HG02610 (cell line): Measurements from ENCODE around the gene MIB1.

ENCODE experiments used
- ATAC-seq: cut with Tn5 transposase; IDR thresholded peaks from one replicate; pipeline ENCODE4 v1.9.1; 2021; ENCODE audit warnings: mild to moderate bottlenecking, moderate library complexity; ENCODE audit not compliant: unreplicated experiment

The MIB1 gene

DNA sequence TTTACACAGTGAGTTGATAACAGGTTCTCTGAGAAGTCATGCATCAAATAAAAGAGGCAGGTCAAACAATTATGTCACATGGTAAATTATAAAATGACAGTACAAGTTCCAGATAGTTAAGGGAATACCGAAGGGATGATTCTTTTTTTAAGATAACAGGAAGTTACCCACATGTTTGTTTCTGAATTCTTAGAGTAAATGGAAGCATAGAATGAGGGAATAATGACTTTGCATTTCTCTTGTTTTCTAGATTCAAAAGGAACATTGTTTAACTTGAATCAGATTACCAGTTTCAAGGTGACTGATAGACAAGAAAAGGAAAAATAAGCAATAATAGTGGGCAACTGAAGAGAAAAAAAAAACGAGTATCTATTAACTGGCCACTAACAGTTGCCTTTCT, 124.5 kb downstream of the MIB1 start:
- no peak for ATAC-seq

DNA sequence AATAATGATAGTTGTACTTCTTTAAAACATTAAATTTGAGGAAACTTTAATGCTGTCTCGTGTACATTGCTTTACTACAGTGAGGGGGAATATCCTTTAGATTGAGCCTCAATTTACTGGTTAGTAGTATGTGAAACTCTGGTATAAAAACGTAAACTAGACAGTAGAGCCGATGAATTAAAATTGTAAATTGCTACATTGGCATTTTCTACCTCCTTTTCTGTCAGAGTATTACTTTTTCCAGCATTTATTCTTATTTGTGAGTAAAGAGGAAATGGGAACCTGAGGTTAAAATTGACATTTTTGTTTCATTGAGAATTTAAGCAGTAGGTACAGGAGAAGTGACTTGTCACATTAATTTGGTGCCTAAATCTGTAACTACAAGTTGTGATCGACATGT, 128.2 kb downstream of the MIB1 start:
- ATAC-seq = no peak

DNA sequence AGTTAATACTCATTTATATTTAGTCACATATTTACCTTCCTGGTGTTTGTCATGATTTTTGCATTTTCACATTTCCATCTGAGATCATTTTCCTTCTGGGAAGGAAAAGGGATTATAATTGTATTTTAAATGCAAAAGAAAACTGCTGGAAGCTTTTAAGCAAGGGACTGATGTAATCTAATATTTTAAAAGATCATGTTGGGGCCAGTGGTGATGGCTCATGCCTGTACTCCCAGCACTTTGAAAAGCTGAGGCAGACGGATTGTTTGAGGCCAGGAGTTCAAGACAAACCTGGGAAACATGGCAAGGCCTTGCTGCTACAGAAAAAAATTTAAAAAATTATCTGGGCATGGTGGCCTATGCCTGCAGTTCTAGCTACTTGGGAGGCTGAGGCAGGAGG, 149.0 kb downstream of the MIB1 start:
- ATAC-seq = no peak

DNA sequence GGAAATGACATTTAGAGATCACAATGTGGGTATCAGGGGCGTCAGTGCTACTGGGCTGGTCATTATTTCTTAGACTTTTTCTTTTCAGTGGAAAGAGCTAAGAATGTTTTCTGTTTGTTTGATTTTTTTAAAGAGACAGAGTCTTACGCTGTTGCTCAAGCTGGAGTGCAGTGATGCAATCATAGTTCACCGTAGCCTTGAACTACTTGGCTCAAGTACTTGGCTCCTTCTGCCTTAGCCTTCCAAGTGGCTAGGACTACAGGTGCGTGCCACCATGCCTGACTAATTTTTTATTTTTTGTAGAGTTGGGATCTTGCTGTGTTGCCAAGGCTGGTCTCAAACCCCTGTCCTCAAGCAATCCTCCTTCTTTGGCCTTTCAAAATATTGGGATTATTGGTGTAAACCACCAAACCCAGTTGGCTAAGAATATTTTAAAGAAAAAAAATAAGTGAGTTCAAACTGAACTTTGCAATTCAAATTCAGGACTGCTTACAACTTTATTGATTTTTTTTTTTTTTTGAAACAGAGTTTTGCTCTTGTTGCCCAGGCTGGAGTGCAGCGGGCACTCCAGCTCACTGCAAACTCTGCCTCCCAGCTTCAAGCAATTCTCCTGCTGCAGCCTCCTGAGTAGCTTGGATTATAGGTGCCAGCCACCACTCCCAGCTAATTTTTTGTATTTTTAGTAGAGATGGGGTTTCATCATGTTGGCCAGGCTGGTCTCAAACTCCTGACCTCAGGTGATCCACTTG, 154.2 kb downstream of the MIB1 start:
- ATAC-seq = no peak

DNA sequence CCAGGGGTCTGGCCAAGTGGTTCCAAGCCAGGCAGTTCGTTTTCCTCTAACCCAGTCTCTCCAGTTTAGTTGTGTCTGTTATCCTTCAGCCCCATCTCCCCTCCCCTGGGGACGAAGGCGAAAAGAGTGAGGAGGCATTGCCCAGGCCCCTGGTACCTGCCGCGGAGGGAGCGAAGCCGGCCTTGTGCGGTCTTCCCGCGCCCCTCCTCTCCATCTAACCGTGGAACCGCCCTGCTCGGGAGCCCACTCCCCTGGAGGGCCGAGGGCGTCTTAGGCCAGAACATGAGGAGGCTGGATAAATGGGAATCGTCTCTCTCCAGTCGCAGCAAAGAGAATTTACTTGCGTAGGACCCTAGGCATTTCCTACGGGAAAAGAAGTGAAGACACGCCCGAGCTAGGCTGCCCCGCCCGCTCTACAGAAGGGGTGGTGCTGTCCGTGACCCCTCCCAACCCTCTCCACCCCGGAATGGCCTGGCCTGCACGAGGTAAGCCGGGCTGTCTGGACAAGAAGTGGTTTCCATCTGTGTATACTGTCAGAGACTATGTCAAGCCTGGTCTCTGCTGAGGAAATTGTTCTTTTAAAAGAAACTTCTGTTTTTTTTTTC, 156.2 kb downstream of the MIB1 start:
- ATAC-seq = no peak

DNA sequence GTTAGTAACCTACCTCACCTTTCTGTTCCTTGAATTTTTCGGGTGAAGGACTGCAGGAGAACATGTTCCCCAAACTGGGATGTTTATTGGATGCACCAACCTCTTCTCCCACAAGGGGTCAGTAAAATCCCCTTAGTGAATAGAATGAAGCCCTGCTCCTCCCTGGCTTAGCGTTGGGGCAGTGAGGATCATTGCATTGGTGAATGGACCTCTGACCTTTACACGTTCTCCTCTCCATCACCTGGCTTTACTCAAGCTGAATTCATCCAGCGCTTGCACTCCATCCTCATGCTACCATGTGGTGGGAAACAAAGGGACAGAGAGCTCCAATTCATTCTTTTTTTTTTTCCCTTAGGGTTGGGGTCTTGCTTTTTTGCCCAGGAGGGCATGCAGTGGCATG, 157.2 kb downstream of the MIB1 start:
- peak; percentile 71 for ATAC-seq

DNA sequence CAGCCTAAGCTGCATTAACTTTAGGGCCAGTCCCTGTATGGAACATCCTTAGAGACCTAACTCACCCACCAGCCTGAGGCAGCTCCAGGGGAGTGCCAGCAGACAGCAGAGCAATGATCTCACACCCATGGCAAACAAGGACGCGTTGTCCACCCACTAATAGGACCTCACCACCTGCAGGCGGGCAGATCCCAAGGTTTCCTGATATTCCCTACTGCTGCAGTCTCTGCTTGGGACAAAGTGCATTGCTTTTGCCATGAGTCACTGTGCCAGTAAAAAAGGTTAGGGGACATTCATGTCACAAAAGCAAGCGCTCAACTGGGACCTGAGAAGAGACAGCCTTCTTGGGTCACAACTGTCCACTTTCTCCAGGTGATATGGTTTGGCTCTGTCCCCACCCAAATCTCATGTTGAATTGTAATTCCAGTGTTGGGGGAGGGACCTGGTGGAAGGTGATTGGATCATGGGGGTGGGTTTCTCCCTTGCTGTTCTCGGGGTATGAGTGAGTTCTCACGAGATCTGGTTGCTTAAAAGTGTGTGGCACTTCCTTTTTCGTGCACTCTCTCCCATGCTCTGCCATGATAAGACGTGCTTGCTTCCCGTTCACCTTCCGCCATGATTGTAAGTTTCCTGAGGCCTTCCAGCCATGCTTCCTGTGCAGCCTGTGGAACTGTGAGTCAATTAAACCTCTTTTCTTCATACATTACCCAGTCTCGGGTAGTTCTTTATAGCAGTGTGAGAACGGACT, 160.2 kb downstream of the MIB1 start:
- no peak for ATAC-seq

DNA sequence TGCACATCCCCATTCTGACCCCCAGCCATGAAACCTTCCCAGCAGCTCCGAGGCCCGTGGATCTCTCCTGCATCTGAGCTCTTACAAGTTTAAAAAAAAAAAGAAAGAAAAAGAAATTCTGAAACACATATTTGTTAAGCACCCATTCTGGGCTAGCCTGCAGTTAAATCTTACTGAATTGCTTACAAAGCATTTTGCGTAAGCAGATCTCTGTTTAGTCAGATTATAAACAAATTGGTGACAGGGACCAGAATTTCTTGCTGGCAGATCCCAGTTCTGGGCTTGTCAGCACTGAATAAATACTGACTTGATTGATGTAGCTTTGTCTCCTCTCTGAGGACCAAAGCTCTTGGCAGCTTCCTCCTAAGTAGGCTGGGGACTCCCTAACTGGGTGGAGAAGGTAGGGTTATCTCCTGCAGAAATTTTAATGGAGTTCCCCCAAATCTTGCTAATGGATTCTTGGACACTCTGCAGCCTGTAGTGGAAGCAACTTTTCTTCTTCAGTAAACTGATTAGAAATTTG, 160.9 kb downstream of the MIB1 start:
- ATAC-seq = no peak

DNA sequence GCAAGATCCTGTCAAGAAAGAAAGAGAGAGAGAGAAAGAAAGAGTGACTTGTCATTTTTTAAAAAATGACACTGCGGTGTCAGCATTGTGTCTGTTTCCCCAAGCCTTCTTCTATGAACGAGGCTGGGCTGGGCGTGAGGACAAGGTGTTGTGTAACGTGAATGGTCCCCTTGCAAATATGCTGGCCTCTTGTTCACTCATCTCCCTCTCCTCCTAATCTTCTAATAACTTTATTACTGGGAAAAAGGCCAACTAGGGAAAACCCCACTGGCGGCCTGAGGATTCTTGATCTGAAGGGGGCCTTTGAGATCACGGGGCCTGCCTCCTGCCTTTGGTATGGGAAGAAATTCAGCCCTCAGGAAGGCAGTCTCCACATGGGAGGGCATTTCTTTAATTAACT, 163.1 kb downstream of the MIB1 start:
- ATAC-seq = no peak

DNA sequence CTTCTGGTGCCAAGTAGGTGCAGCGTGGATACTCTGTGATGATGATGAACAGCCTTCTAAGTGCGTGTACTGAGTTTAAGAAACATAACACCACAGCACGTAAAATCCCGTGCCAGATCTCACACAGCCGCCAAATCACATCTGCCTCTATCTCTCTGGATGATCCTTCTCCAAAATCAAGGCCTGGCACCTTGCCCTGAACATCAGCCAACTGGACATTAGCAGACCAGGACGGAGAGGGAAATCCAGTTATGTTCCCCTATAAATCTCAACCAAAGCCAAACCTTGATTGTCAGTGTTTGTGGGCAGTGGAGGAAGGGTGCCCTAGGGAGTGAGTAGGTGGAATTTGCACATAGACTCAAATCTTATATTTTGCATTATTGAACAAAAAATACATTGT, 164.3 kb downstream of the MIB1 start:
- ATAC-seq = no peak

DNA sequence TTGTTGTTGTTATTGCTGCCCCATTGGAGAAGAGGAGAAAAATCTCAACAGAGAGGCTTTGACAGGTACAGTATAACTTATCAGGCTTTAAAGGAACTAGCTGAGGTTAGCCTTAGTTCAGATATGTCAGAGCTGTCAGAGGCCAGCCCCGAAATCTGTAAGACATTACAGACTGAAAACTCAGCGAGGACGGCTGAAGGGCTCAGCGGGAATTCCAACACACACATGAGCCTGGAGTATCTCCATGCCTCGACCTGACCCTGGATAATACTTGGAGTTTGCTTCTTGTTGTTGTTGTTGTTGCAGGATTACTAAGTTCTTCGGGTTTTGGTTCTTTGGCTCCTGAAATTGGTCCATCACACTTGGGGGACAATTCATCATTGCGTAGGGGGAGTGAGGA, 166.9 kb downstream of the MIB1 start:
- ATAC-seq = no peak

DNA sequence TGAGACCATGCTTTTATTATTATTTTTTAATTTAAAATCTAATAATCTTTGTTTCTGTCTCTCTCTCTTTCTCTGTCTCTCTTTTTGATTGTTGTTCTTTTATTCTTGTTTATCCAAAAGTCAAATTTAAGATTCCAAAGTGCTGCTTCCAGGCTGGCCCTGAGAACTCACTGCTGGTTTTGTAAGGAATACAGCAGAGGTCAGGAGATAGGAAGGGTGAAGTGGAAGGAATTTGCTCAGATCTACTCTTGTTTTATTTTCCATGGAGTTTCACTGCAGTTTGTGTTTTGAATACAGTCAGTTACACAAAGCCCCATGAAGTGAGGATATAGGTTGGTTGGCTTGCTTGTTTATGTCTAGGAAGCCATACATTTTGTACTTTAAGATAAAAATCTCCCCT, 168.1 kb downstream of the MIB1 start:
- no peak for ATAC-seq

DNA sequence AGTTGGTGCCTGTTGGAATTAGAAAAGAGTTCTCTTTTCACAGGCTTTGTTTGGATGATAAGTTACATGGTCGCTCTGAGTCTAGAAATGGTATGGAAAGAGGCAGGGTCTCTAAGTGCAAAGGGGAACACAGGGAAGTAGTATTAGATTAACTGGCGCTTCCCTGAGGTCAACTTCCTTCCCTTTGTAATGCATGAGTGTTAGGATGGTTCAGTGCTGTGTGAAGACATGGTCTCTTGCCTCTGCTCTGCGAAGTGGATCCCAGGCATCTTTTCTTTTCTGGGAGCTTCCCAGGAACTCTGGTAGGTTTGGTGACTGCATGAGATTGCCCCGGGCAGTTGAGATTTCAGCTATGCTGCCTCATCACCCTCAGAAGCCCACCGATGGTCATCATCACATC, 170.3 kb downstream of the MIB1 start:
- no peak for ATAC-seq

DNA sequence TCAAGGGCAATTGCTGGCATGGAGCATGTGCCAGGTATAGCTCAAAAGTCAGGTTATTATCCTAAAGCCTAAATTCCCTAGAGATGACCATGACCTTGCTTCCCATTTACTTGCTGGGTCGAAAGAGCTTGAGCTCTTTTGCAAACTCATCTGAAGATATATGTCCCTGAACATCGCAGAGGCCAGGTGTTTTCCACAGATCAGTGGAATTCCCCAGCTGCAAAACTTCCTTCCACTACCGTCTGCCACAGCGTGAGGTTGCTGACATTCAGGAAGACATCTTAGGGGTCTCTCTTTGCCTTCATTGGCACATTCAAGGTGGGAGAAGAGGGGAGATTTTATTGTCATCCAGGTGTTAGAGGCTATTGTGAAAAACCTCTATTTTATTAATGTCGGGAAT, 171.0 kb downstream of the MIB1 start:
- peak; percentile 68 for ATAC-seq

DNA sequence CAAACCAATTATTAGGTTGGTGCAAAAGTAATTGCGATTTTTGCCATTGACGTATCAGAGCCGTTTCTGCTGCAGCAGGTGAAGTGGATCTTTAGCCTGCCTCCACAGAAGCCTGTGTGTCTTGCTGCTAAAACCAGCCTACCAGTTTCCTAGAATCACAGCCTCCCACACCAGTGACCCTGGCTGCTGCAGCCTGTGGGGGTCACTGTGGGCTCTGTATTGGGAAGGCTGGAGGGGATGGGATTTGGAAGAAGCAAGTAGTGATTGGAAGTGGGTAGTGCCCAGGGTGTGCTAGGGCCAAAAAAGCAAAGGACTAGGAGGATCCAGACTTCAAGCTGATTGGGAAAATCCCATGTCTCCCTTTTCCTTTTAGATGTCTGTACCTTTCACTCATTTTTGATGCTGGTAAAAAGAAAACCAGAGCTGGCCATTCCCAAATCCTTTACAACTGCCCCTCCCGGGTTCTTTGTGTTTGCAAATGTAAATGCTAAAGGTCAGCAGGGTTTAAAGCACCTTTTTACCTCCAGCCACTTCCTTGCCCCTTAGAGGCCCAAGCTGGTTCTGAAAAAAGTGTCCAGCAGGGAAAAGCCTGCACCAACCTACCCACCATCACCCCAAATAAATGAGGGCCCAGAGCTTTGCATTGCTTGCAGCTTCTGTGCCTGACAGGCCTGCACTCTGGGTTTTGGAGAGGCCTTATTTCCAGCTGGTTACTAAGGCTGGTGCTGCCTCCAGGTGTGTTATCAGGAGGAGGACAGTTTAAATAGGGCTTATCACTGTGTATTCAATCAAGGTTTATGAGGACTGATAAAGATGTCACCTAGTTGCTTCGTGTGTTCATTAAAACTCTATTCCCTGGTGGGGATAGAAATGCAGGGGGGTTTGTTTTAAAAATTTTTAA, 172.0 kb downstream of the MIB1 start:
- no peak for ATAC-seq

DNA sequence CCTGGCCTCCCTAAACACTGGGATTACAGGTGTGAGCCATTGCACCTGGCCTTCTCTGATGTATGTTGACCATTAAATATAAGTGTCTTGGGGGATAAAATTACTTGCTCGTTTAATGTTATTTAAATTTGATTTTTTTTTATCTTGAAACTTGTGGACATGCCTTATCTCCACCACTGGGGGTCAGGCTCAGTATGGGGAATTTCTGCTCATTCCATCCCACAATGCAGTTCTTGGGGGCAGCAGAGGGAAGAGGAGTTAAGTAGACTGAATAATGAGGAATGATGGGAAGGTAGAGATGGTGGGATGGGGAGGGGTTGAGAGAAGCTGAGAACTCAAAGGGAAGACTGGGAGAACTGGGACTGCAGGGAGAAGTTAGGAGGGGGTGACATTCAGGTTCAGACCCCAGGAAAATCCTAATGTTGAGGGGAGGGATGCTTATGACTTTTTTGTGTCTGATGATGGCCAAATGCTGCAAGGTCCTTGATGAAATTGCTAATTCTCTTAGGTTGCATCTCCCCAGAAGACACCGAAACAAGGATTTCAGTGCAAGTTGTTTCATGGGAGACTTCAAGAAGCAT, 174.2 kb downstream of the MIB1 start:
- ATAC-seq = no peak

DNA sequence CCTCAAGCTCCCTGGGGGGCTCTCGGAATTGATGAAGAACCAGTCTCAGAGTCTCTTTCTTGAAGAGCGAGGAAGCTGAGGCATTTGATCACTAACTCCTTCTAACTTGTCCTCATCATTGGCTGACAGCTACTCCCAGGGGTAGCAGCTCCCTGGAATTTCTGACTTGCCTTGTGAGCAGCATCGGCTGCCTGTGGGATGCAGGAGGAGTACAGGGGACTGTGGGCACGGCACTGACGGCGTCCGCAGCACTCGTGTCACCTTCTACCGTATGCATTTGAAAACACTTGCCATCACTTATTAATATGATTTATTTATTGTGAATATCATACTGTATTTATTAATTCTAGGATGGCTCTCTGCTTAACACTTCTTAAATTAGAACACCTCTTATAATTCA, 175.0 kb downstream of the MIB1 start:
- ATAC-seq = no peak

DNA sequence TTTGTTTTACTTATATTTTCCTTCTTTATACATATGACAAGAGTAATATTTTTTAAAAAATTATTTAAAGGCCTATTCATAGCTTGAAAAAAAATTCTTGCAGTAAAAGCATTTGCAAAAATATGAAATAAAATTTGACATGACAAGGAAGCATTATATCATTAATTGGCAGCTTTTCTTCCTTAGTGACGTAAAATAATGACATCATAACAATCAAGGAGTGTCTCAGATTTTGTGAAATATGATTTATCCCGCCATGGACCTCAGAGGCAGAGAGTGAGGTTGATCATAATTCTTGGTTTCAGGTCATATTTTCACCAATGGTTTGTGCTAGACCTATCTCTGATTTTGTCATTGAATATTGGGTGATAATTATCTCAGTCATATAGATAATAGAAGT, 176.0 kb downstream of the MIB1 start:
- ATAC-seq = no peak

DNA sequence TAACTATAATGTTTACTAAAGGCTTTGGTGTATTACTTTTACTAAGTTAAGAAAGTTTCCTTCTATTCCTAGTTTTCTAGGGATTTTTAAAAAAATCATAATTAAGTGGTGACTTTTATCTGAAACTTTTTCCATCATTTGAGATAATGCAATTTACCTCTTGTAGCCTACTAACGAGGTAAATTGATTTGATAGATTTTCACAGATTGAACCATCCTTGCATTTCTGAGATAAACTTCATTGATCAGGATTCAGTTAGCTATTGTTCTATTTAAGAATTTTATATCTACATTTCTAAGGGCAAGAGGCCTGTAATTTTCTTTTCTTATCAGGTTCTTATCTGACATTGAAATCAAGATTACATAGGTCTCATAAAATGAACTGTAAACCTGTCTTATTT, 178.1 kb downstream of the MIB1 start:
- ATAC-seq = no peak
